GM12878 (cell line): ENCODE data around the gene MANBA. TPM values are rescaled to one million over a fixed set of nuclear protein-coding genes. Genes with fewer than 3 reads are reported as not detected.

ENCODE experiments used
- ATAC-seq: fragments of 200-7000 bp; cut with Tn5 transposase; 3 replicates; pipeline ENCODE4 v1.9.1; 2020; ENCODE audit warnings: mild to moderate bottlenecking, moderate library complexity
- BruUV-seq: library from RNA; stranded (reverse); fragments of 400-500 nt; replicated peaks from 2 replicates; lab custom pipeline; 2021; lab: Mats Ljungman, UMichigan
- CTCF ChIA-PET: fragments of 300-600 bp; sonication (Branson Sonifier 250); formaldehyde crosslinking; extraction: SDS; loops from one replicate; lab custom pipeline; 2021; ENCODE audit warnings: inconsistent platforms; lab: Yijun Ruan, JAX
- POLR2A ChIA-PET: fragments of 350-600 bp; formaldehyde crosslinking; extraction: SDS; loops from one replicate; lab custom pipeline; 2021; ENCODE audit warnings: inconsistent platforms; lab: Charles Lee
- RAD21 ChIA-PET: fragments of 300-600 bp; sonication (Branson Sonifier 250); formaldehyde crosslinking; loops from one replicate; lab custom pipeline; 2023; ENCODE audit warnings: antibody characterized with exemption; ENCODE audit not compliant: unreplicated experiment; lab: Charles Lee
- SMC1A ChIA-PET: fragments of 300-600 bp; sonication (Branson Sonifier 250); formaldehyde crosslinking; loops from one replicate; lab custom pipeline; 2023; ENCODE audit not compliant: unreplicated experiment, uncharacterized antibody; lab: Charles Lee
- DNase-seq: peaks from one replicate; pipeline ENCODE4 v3.0.0-alpha.2; 2011; ENCODE audit warnings: low read depth, low spot score
- FAIRE-seq: peaks from 3 replicates; lab custom pipeline; 2011; peaks lifted over from hg19 to GRCh38; lab: Jason Lieb, UNC
- H2AFZ ChIP-seq: 2 replicates; pipeline ENCODE4 v1.6.0; 2011; ENCODE audit warnings: low read depth, low read length, control low read depth; ENCODE audit not compliant: control insufficient read depth
- H3K27ac ChIP-seq: 2 replicates; pipeline ENCODE4 v1.5.1; 2011; ENCODE audit warnings: control low read depth; ENCODE audit not compliant: control insufficient read depth, insufficient read depth
- H3K27me3 ChIP-seq, 2 experiments: replicated peaks in 1 of 2; 2 replicates each; pipeline versions ENCODE4 v1.6.0 to v1.6.1; 2011; ENCODE audit warnings: low read length in 1 of 2; ENCODE audit not compliant: control insufficient read depth in 2 of 2, insufficient read depth in 2 of 2
- H3K36me3 ChIP-seq, 2 experiments: 2 replicates each; pipeline ENCODE4 v1.5.1; 2011; ENCODE audit warnings: low read length in 1 of 2; ENCODE audit not compliant: control insufficient read depth in 2 of 2, insufficient read depth in 2 of 2
- H3K4me1 ChIP-seq: 2 replicates; pipeline ENCODE4 v1.6.1; 2011; ENCODE audit warnings: mild to moderate bottlenecking, low read length, moderate library complexity, mixed read lengths; ENCODE audit not compliant: control insufficient read depth, insufficient read depth
- H3K4me2 ChIP-seq: 2 replicates; pipeline ENCODE4 v1.6.0; 2011; ENCODE audit warnings: control low read depth; ENCODE audit not compliant: control insufficient read depth, insufficient read depth
- H3K4me3 ChIP-seq: fragments of 200-600 bp; sonication (generic); 2 replicates; pipeline ENCODE4 v1.5.1; 2016
- H3K79me2 ChIP-seq: 2 replicates; pipeline ENCODE4 v1.6.0; 2011; ENCODE audit warnings: low read length; ENCODE audit not compliant: control insufficient read depth, insufficient read depth
- H3K9ac ChIP-seq: 2 replicates; pipeline ENCODE4 v1.8.0; 2011; ENCODE audit warnings: low read length, control low read depth, mixed read lengths; ENCODE audit not compliant: control insufficient read depth, insufficient read depth
- H3K9me3 ChIP-seq: replicated peaks from 3 replicates; pipeline ENCODE4 v1.5.1; 2011; ENCODE audit warnings: mild to moderate bottlenecking, low read length; ENCODE audit not compliant: control insufficient read depth, insufficient read depth
- H4K20me1 ChIP-seq: 2 replicates; pipeline ENCODE4 v1.6.0; 2011; ENCODE audit not compliant: control insufficient read depth, insufficient read depth
- CHD2 ChIP-seq: IDR thresholded peaks from 2 replicates; pipeline ENCODE4 v1.6.1; 2011; ENCODE audit warnings: low read depth, low read length, improper control_type of control experiment, borderline replicate concordance
- ELK1 ChIP-seq: IDR thresholded peaks from 2 replicates; pipeline ENCODE4 v1.6.1; 2012; ENCODE audit warnings: low read depth, low read length, improper control_type of control experiment
- FOXM1 ChIP-seq: IDR thresholded peaks from 2 replicates; pipeline ENCODE4 v1.6.1; 2012; ENCODE audit warnings: low read depth, mild to moderate bottlenecking, inconsistent platforms, low read length, moderate library complexity
- IRF5 ChIP-seq: fragments of 450-650 bp; IDR thresholded peaks from 2 replicates; pipeline ENCODE4 v1.6.1; 2017; ENCODE audit warnings: borderline replicate concordance
- MEF2B ChIP-seq: fragments of 450-650 bp; IDR thresholded peaks from 2 replicates; pipeline ENCODE4 v1.6.1; 2018; ENCODE audit warnings: mild to moderate bottlenecking, moderate library complexity; ENCODE audit not compliant: partially characterized antibody, poor library complexity, severe bottlenecking
- WRNIP1 ChIP-seq: IDR thresholded peaks from 2 replicates; pipeline ENCODE4 v1.6.1; 2011; ENCODE audit warnings: low read depth, low read length, improper control_type of control experiment, borderline replicate concordance
- ZNF622 ChIP-seq: fragments of 450-650 bp; IDR thresholded peaks from 2 replicates; pipeline ENCODE4 v1.6.1; 2017; ENCODE audit warnings: mild to moderate bottlenecking, inconsistent platforms
- WGBS: methylation state at CpG from one replicate; pipeline ENCODE4 v1.1.6; 2016; ENCODE audit warnings: low lambda C conversion rate; ENCODE audit not compliant: insufficient replicate concordance, insufficient coverage; ENCODE audit errors: missing lambda C conversion rate; 5-methylcytosine and 5-hydroxymethylcytosine counted together
- in situ Hi-C: fragments of 300-500 bp; cut with MboI; formaldehyde crosslinking; loops from 9 replicates; pipeline ENCODE4 v1.14.3; 2018; ENCODE audit warnings: mixed read lengths
- intact Hi-C: fragments of 100-400 bp; cut with micrococcal nuclease; formaldehyde crosslinking; loops from one replicate; pipeline ENCODE4 v1.14.2; 2022; ENCODE audit not compliant: unreplicated experiment
- polyA plus RNA-seq, 11 experiments: library from polyadenylated mRNA; depleted of rRNA in 4 of 11; unstranded in 6 of 11; stranded (reverse) in 5 of 11; fragments of >200 nt; fragmentation: Nextera tagmentation in 4 of 11; fragmentation: Illumina TruSeq in 1 of 11; extraction: Ambion mirVana in 4 of 11; extraction: Trizol in 1 of 11; gene quantifications; 1 replicate in 1 of 11; 2 replicates in 10 of 11; pipeline versions ENCODE4 v1.2.1 to v1.2.3, GENCODE V29; 2011 to 2016; ENCODE audit warnings: inconsistent platforms in 2 of 11, missing spikeins in 2 of 11, low read depth in 1 of 11
- total RNA-seq, 4 experiments: library from RNA; depleted of rRNA in 3 of 4; stranded (reverse); fragments of >200 nt in 3 of 4; fragmentation: Illumina TruSeq in 1 of 4; extraction: Trizol in 1 of 4; gene quantifications; 2 replicates each; pipeline versions ENCODE4 v1.2.1 to v1.2.3, GENCODE V29; 2013 to 2021
- TF ChIP-seq, protein P1 (sequence below): IDR thresholded peaks from 2 replicates; pipeline ENCODE4 v1.6.1; 2011; ENCODE audit warnings: borderline replicate concordance, low read depth, mild to moderate bottlenecking, moderate library complexity, low read length; ENCODE audit not compliant: insufficient read depth, poor library complexity, severe bottlenecking

MANBA gene
- total and polyA plus RNA-seq, 10 of the 15 experiments (the other 5 are each of a cell fraction or from before 2014, with no cell fraction given), result 3.8 to 19.0 (median 12.5) TPM

DNA sequence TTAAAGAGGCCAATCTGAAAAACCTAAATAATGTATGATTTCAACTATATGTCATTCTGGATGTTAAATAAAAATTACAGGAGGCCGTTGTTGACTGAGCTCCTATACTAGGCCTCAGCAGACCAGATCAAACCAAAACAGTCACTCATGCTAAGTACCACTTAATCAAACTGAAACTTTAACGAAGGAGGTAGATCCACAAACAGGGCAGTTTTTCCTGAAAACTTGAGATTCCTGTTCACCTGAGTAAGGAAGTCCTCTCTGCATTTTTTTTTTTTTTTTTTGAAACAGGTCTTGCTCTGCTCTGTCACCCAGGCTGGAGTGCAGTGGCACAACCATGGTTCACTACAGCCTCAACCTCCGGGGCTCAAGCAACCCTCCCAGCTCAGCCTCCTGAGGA is 27.7 kb downstream of the MANBA start:
- WGBS, result 66% methylated on average over 3 of the region's 3 CpGs
- SMC1A ChIA-PET, result interaction anchor here (0.6 to 1.0 kb wide), 6 partner anchors 13 to 77 kb away, joined by 3 to 4 read pairs (median 4); no protein-coding TSS in a partner anchor
- peaks cover 14% of the 10 kb centered on the region for H3K4me1 ChIP-seq
- peaks cover 14% of the 10 kb centered on the region for H3K9me3 ChIP-seq
- H3K27me3 ChIP-seq, result no peaks in the 10 kb centered on the region
- DNase-seq, result no peak
- H3K36me3 ChIP-seq, result peaks cover 2 to 5% of the 10 kb centered on the region in 2 experiments
- intact Hi-C loops, result no loop called here
- H3K4me3 ChIP-seq, result no peak overlapping the region
- peaks cover 28% of the 10 kb centered on the region for H3K79me2 ChIP-seq
- RAD21 ChIA-PET, result no interaction called here
- POLR2A ChIA-PET, result no interaction called here
- H4K20me1 ChIP-seq, result no peaks in the 10 kb centered on the region
- TF ChIP-seq WRNIP1, result no peak
- no peak for TF ChIP-seq FOXM1
- TF ChIP-seq ELK1, result no peak
- no peak for TF ChIP-seq CHD2
- no peak for TF ChIP-seq MEF2B
- TF ChIP-seq ZNF622, result no peak
- no peak for TF ChIP-seq IRF5
- TF ChIP-seq, protein P1, sequence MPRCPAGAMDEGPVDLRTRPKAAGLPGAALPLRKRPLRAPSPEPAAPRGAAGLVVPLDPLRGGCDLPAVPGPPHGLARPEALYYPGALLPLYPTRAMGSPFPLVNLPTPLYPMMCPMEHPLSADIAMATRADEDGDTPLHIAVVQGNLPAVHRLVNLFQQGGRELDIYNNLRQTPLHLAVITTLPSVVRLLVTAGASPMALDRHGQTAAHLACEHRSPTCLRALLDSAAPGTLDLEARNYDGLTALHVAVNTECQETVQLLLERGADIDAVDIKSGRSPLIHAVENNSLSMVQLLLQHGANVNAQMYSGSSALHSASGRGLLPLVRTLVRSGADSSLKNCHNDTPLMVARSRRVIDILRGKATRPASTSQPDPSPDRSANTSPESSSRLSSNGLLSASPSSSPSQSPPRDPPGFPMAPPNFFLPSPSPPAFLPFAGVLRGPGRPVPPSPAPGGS, result no peak
- TF ChIP-seq, all 136 proteins: peak for 0
- CTCF ChIA-PET, result no interaction called here
- ATAC-seq (no peak), FAIRE-seq (no peak)
- Histone ChIP-seq H2AFZ (no peak overlapping the region), H3K4me2 (no peak overlapping the region), H3K9ac (no peak overlapping the region), H3K27ac (no peak overlapping the region)
- in situ Hi-C loops, result no loop called here
- no TSS peak for BruUV-seq
